IMR-90 (cell line): Measurements from ENCODE around the gene RFX3. TPM values are rescaled to one million over a fixed set of nuclear protein-coding genes. Genes with fewer than 3 reads are reported as not detected.

ENCODE experiments used
- ATAC-seq: fragments of 200-7000 bp; cut with Tn5 transposase; 2 replicates; pipeline ENCODE4 v1.9.1; 2020; ENCODE audit warnings: low read depth, mild to moderate bottlenecking, moderate library complexity
- BruUV-seq: library from RNA; stranded (reverse); fragments of 400-500 nt; replicated peaks from 2 replicates; lab custom pipeline; 2021; lab: Mats Ljungman, UMichigan
- CTCF ChIA-PET: fragments of 300-600 bp; formaldehyde crosslinking; extraction: SDS; loops from one replicate; lab custom pipeline; 2021; ENCODE audit warnings: antibody characterized with exemption; lab: Yijun Ruan, JAX
- POLR2A ChIA-PET: fragments of 300-600 bp; sonication (Branson Sonifier 250); formaldehyde crosslinking; loops from one replicate; lab custom pipeline; 2022; ENCODE audit warnings: antibody characterized with exemption; ENCODE audit not compliant: unreplicated experiment; lab: Charles Lee
- DNase-seq: peaks from one replicate; pipeline ENCODE4 v3.0.0; 2013
- H2AFZ ChIP-seq: replicated peaks from 2 replicates; pipeline ENCODE3; 2013; ENCODE audit warnings: low read length, mild to moderate bottlenecking; ENCODE audit not compliant: poor library complexity
- H2AK5ac ChIP-seq: 2 replicates; pipeline ENCODE4 v1.6.1; 2013; ENCODE audit warnings: low read depth, low read length, inconsistent platforms
- H2AK9ac ChIP-seq: replicated peaks from 2 replicates; pipeline ENCODE3; 2013; ENCODE audit warnings: mild to moderate bottlenecking, low read depth, low read length, moderate library complexity; ENCODE audit not compliant: poor library complexity
- H2BK120ac ChIP-seq: 2 replicates; pipeline ENCODE4 v1.6.1; 2013; ENCODE audit warnings: low read depth, low read length, inconsistent platforms
- H2BK15ac ChIP-seq: 3 replicates; pipeline ENCODE4 v1.6.1; 2013; ENCODE audit warnings: low read depth, low read length, inconsistent platforms
- H2BK20ac ChIP-seq: 2 replicates; pipeline ENCODE4 v1.6.1; 2013; ENCODE audit warnings: low read depth, mild to moderate bottlenecking, inconsistent platforms, low read length, moderate library complexity
- H2BK5ac ChIP-seq: 2 replicates; pipeline ENCODE4 v1.6.1; 2013; ENCODE audit warnings: mild to moderate bottlenecking, low read depth, low read length, inconsistent platforms; ENCODE audit not compliant: poor library complexity, severe bottlenecking
- H3K14ac ChIP-seq: replicated peaks from 2 replicates; pipeline ENCODE4 v1.6.1; 2013; ENCODE audit warnings: low read depth, low read length, inconsistent platforms
- H3K18ac ChIP-seq: 2 replicates; pipeline ENCODE4 v1.6.1; 2013; ENCODE audit warnings: low read depth, low read length, control low read depth
- H3K23ac ChIP-seq: 2 replicates; pipeline ENCODE4 v1.6.1; 2013; ENCODE audit warnings: low read depth, low read length, inconsistent platforms
- H3K27ac ChIP-seq: 2 replicates; pipeline ENCODE4 v1.5.1; 2013; ENCODE audit warnings: mild to moderate bottlenecking, control low read depth, low read length; ENCODE audit not compliant: insufficient read depth
- H3K27me3 ChIP-seq: 2 replicates; pipeline ENCODE4 v1.6.1; 2013; ENCODE audit warnings: low read length; ENCODE audit not compliant: control insufficient read depth, insufficient read depth
- H3K36me3 ChIP-seq: 2 replicates; pipeline ENCODE4 v1.6.1; 2013; ENCODE audit warnings: low read length, mixed read lengths; ENCODE audit not compliant: control insufficient read depth, insufficient read depth
- H3K4ac ChIP-seq: 2 replicates; pipeline ENCODE4 v1.6.1; 2013; ENCODE audit warnings: low read depth, low read length, inconsistent platforms
- H3K4me1 ChIP-seq: 2 replicates; pipeline ENCODE4 v1.6.1; 2013; ENCODE audit warnings: low read length, mixed read lengths; ENCODE audit not compliant: control insufficient read depth, insufficient read depth
- H3K4me2 ChIP-seq: 2 replicates; pipeline ENCODE4 v1.6.1; 2013; ENCODE audit warnings: low read depth, mild to moderate bottlenecking, control low read depth, low read length, moderate library complexity
- H3K4me3 ChIP-seq: 2 replicates; pipeline ENCODE4 v1.5.1; 2013; ENCODE audit warnings: low read depth, mild to moderate bottlenecking, control low read depth, low read length, moderate library complexity; ENCODE audit not compliant: insufficient read depth
- H3K56ac ChIP-seq: 2 replicates; pipeline ENCODE4 v1.6.1; 2013; ENCODE audit warnings: low read length, inconsistent platforms; ENCODE audit not compliant: insufficient read depth; ENCODE audit errors: extremely low read depth
- H3K79me1 ChIP-seq, 2 experiments: 2 replicates each; pipeline ENCODE4 v1.6.1; 2013; ENCODE audit warnings: low read length in 2 of 2, inconsistent platforms in 1 of 2, low read depth in 1 of 2
- H3K9ac ChIP-seq: 2 replicates; pipeline ENCODE4 v1.6.1; 2013; ENCODE audit warnings: low read depth, low read length, control low read depth
- H3K9me1 ChIP-seq: 2 replicates; pipeline ENCODE4 v1.6.1; 2013; ENCODE audit warnings: low read length, inconsistent platforms; ENCODE audit not compliant: insufficient read depth
- H3K9me3 ChIP-seq: 2 replicates; pipeline ENCODE4 v1.6.1; 2013; ENCODE audit warnings: low read length; ENCODE audit not compliant: control insufficient read depth, insufficient read depth
- H4K20me1 ChIP-seq: 2 replicates; pipeline ENCODE4 v1.6.1; 2013; ENCODE audit warnings: low read length, inconsistent platforms; ENCODE audit not compliant: insufficient read depth
- H4K5ac ChIP-seq: 2 replicates; pipeline ENCODE4 v1.6.1; 2013; ENCODE audit warnings: mild to moderate bottlenecking, low read depth, low read length, control low read depth
- H4K8ac ChIP-seq, 2 experiments: 2 replicates each; pipeline ENCODE4 v1.6.1; 2013; ENCODE audit warnings: low read depth in 2 of 2, low read length in 2 of 2, control low read depth in 1 of 2, inconsistent platforms in 1 of 2
- H4K91ac ChIP-seq: 2 replicates; pipeline ENCODE4 v1.6.1; 2013; ENCODE audit warnings: low read depth, low read length, inconsistent platforms; ENCODE audit not compliant: insufficient read depth
- BHLHE40 ChIP-seq: fragments of 150-350 bp; IDR thresholded peaks from 2 replicates; pipeline ENCODE4 v1.6.1; 2016; ENCODE audit warnings: mild to moderate bottlenecking, low read depth, low read length
- CEBPB ChIP-seq: IDR thresholded peaks from 2 replicates; pipeline ENCODE4 v1.6.1; 2012; ENCODE audit warnings: low read depth, low read length, improper control_type of control experiment
- CHD1 ChIP-seq: IDR thresholded peaks from 2 replicates; pipeline ENCODE4 v1.6.1; 2012; ENCODE audit warnings: low read depth, low read length, improper control_type of control experiment
- ELK1 ChIP-seq: fragments of 150-350 bp; IDR thresholded peaks from 2 replicates; pipeline ENCODE4 v1.6.1; 2016; ENCODE audit warnings: low read depth, mild to moderate bottlenecking, low read length, moderate library complexity, borderline replicate concordance
- FOS ChIP-seq: fragments of 150-350 bp; IDR thresholded peaks from 2 replicates; pipeline ENCODE4 v1.6.1; 2016; ENCODE audit warnings: low read depth, low read length
- MAZ ChIP-seq: IDR thresholded peaks from 2 replicates; pipeline ENCODE4 v1.6.1; 2012; ENCODE audit warnings: low read depth, mild to moderate bottlenecking, low read length, improper control_type of control experiment, moderate library complexity, borderline replicate concordance
- MXI1 ChIP-seq: IDR thresholded peaks from 2 replicates; pipeline ENCODE4 v1.6.1; 2012; ENCODE audit warnings: low read depth, mild to moderate bottlenecking, low read length, moderate library complexity, borderline replicate concordance
- NFE2L2 ChIP-seq: fragments of 150-350 bp; IDR thresholded peaks from 2 replicates; pipeline ENCODE4 v1.6.1; 2016; ENCODE audit warnings: low read depth, mild to moderate bottlenecking, low read length
- POLR2A ChIP-seq: IDR thresholded peaks from 2 replicates; pipeline ENCODE4 v1.6.1; 2012; ENCODE audit warnings: mild to moderate bottlenecking, low read depth, low read length
- RAD21 ChIP-seq: IDR thresholded peaks from 2 replicates; pipeline ENCODE4 v1.6.1; 2012; ENCODE audit warnings: low read length, improper control_type of control experiment
- RCOR1 ChIP-seq: IDR thresholded peaks from 2 replicates; pipeline ENCODE4 v1.6.1; 2012; ENCODE audit warnings: mild to moderate bottlenecking, low read length, improper control_type of control experiment; ENCODE audit not compliant: insufficient replicate concordance
- RFX5 ChIP-seq: IDR thresholded peaks from 2 replicates; pipeline ENCODE4 v1.8.0; 2012; ENCODE audit warnings: low read depth, mild to moderate bottlenecking, low read length, moderate library complexity
- USF2 ChIP-seq: fragments of 150-350 bp; IDR thresholded peaks from 2 replicates; pipeline ENCODE4 v1.6.1; 2017; ENCODE audit warnings: mild to moderate bottlenecking, antibody characterized with exemption, low read length, low read depth
- WGBS, 2 experiments: methylation state at CpG; one replicate each; pipeline versions ENCODE4 v1.1.5 to v1.1.7; 2013; ENCODE audit warnings: missing lambda C conversion rate in 2 of 2; ENCODE audit not compliant: insufficient read length in 1 of 2; ENCODE audit errors: extremely low coverage in 2 of 2; 5-methylcytosine and 5-hydroxymethylcytosine counted together
- dilution Hi-C: fragments of 300-500 bp; cut with HindIII; formaldehyde crosslinking; loops from one replicate; pipeline ENCODE4 v1.14.3; 2018; ENCODE audit warnings: low sequenced_read_pairs; ENCODE audit not compliant: unreplicated experiment
- in situ Hi-C: fragments of 300-500 bp; cut with MboI; formaldehyde crosslinking; loops from 3 replicates; pipeline ENCODE4 v1.14.3; 2019; ENCODE audit warnings: low sequenced_read_pairs, inconsistent platforms, mixed read lengths
- intact Hi-C: fragments of 100-400 bp; cut with micrococcal nuclease; formaldehyde crosslinking; loops from 2 replicates; pipeline ENCODE4 v1.10.0; 2022
- polyA plus RNA-seq, 3 experiments: library from polyadenylated mRNA; depleted of rRNA; stranded (reverse); fragments of >200 nt; gene quantifications; 2 replicates each; pipeline ENCODE4 v1.2.3, GENCODE V29; 2012; ENCODE audit warnings: low replicate concordance in 1 of 3
- total RNA-seq: library from RNA; depleted of rRNA; stranded (reverse); fragments of >200 nt; gene quantifications from 2 replicates; pipeline ENCODE4 v1.2.3, GENCODE V29; 2012

The RFX3 gene
- total and polyA plus RNA-seq, 2 of the 4 experiments (the other 2 are of a cell fraction), result 1.7 to 2.7 TPM

GRCh38 chr9:3447143-3447542, 78.7 kb downstream of the RFX3 start:
- Histone ChIP-seq H3K18ac (no peak overlapping the region), H3K4me2 (no peak overlapping the region), H3K9me3 (no peaks in the 10 kb centered on the region), H2AK9ac (no peak overlapping the region), H3K27ac (no peak overlapping the region), H4K5ac (no peak overlapping the region), H2BK5ac (no peak overlapping the region), H3K27me3 (no peaks in the 10 kb centered on the region), H3K23ac (no peak overlapping the region), H3K9me1 (no peaks in the 10 kb centered on the region), H4K8ac (no peak overlapping the region), H2BK120ac (no peak overlapping the region), H2BK15ac (no peak overlapping the region), H2AK5ac (no peak overlapping the region), H3K79me1 (no peaks in the 10 kb centered on the region; a peak in 1 of 4 replicates), H3K14ac (no peak overlapping the region), H3K36me3 (no peaks in the 10 kb centered on the region), H4K20me1 (no peaks in the 10 kb centered on the region), H4K91ac (no peak overlapping the region), H3K4me3 (no peak overlapping the region), H2AFZ (no peak overlapping the region), H3K4ac (no peak overlapping the region), H3K56ac (no peak overlapping the region), H3K4me1 (no peaks in the 10 kb centered on the region), H3K9ac (no peak overlapping the region), H2BK20ac (no peak overlapping the region)
- POLR2A ChIA-PET, result no interaction called here
- BruUV-seq, result no TSS peak
- no peak for TF ChIP-seq POLR2A
- no peak for TF ChIP-seq NFE2L2
- no peak for TF ChIP-seq ELK1
- TF ChIP-seq CHD1, result no peak
- no peak for TF ChIP-seq BHLHE40
- no peak for TF ChIP-seq CEBPB
- TF ChIP-seq RAD21, result no peak
- no peak for TF ChIP-seq RFX5
- TF ChIP-seq FOS, result no peak
- no peak for TF ChIP-seq MAZ
- TF ChIP-seq RCOR1, result no peak
- TF ChIP-seq USF2, result no peak
- no peak for TF ChIP-seq MXI1
- dilution Hi-C loops, result no loop called here
- no peak for DNase-seq
- in situ Hi-C loops, result loop anchor here (5.0 to 10.0 kb wide), 2 partner anchors 200 to 582 kb away; no protein-coding TSS in a partner anchor
- CTCF ChIA-PET, result no interaction called here
- WGBS, 2 experiments, result no CpG with 5 or more reads among the region's 1 CpG
- no peak for ATAC-seq
- intact Hi-C loops, result loop anchor here (5.0 to 10.0 kb wide), 2 partner anchors 115 to 322 kb away; no protein-coding TSS in a partner anchor
